GM12875 (cell line): Measurements from ENCODE around the gene TMEM235.

Source experiments
- H3K4me3 ChIP-seq: one replicate; pipeline ENCODE4 v1.5.1; 2011; ENCODE audit warnings: low read depth, low read length, control low read depth
- CTCF ChIP-seq: IDR thresholded peaks from 2 replicates; pipeline ENCODE4 v1.5.1; 2011; ENCODE audit warnings: low read depth, mild to moderate bottlenecking, control low read depth, inconsistent platforms, low read length, moderate library complexity, borderline replicate concordance; ENCODE audit not compliant: insufficient read depth

Gene TMEM235

GRCh38 chr17:78219396-78220150 lies 11.9 kb upstream of the TMEM235 start:
- TF ChIP-seq CTCF, result no peak
- no peak overlapping the region for H3K4me3 ChIP-seq

- TF ChIP-seq CTCF, result no peak
- H3K4me3 ChIP-seq, result no peak overlapping the region
These were observed 8.4 kb upstream of the TMEM235 start for GRCh38 chr17:78223061-78223460.

- no peak for TF ChIP-seq CTCF
- H3K4me3 ChIP-seq, result no peak overlapping the region
These were observed 7.7 kb upstream of the TMEM235 start for GRCh38 chr17:78223765-78224164.

- no peak for TF ChIP-seq CTCF
- no peak overlapping the region for H3K4me3 ChIP-seq
These were observed 7.0 kb upstream of the TMEM235 start for GRCh38 chr17:78224231-78225087.

GRCh38 chr17:78225088-78225865 lies 6.2 kb upstream of the TMEM235 start:
- TF ChIP-seq CTCF, result no peak
- no peak overlapping the region for H3K4me3 ChIP-seq

- H3K4me3 ChIP-seq, result no peak overlapping the region
- TF ChIP-seq CTCF, result no peak
These were observed 5.2 kb upstream of the TMEM235 start for GRCh38 chr17:78226055-78226758.
